ENCODE results near the gene PCYOX1L. TPM values are rescaled to one million over a fixed set of nuclear protein-coding genes. Genes with fewer than 3 reads are reported as not detected.
A peak's percentile ranks its signal among the peaks of the same experiment; 100 is the strongest.

The PCYOX1L gene
- total RNA-seq, 1 experiment from 2014 or later: 7.0 TPM

- CTCF ChIA-PET: no interaction called here
- in situ Hi-C loops (cut with HindIII; ENCODE audit: low pct_unique_long_range_greater_than_20kb, low sequenced_read_pairs): no loop called here
- POLR2A ChIA-PET: no interaction called here
Observed at GRCh38 chr5:149404746-149405549, 47.1 kb downstream of the PCYOX1L start.

More at GRCh38 chr5:149404746-149405549, 47.1 kb downstream of the PCYOX1L start:
- TF ChIP-seq POLR2AphosphoS5 (IDR thresholded peaks at IDR 0.05; ENCODE audit: low read depth, low read length) (no peak), SIN3A (IDR thresholded peaks at IDR 0.05; ENCODE audit: borderline replicate concordance, insufficient read depth, low read depth, low read length) (no peak), REST (IDR thresholded peaks at IDR 0.05; ENCODE audit: insufficient read depth in 1 of 2, low read depth in 2 of 2, low read length in 1 of 2) (no peak), TCF7L2 (IDR thresholded peaks at IDR 0.05; ENCODE audit: low read depth, low read length) (no peak), CTCF (IDR thresholded peaks at IDR 0.05) (no peak)
- H3K27ac ChIP-seq (ENCODE audit: low read length): no peak overlapping the region
- BruUV-seq (replicated peaks): no TSS peak
- no peaks in the 10 kb centered on the region for H3K4me1 ChIP-seq (ENCODE audit: control insufficient read depth, insufficient read depth, low read length)
- DNase-seq (ENCODE audit: low read depth, low spot score): no peak
- peak; percentile 23; the same call in 1 of the 2 replicates for ATAC-seq
- H3K27me3 ChIP-seq (ENCODE audit: control insufficient read depth, insufficient read depth, low read length): no peaks in the 10 kb centered on the region
- H3K36me3 ChIP-seq (ENCODE audit: control insufficient read depth, insufficient read depth, low read length): no peaks in the 10 kb centered on the region
- H3K4me3 ChIP-seq (ENCODE audit: low read depth in 2 of 2, low read length in 2 of 2): no peak overlapping the region
- intact Hi-C loops (cut with micrococcal nuclease; ENCODE audit: unreplicated experiment): no loop called here
- H3K9me3 ChIP-seq (ENCODE audit: control insufficient read depth, insufficient read depth, low read depth, low read length): no peaks in the 10 kb centered on the region
